SK-N-MC (cell line): ENCODE data around the gene ROPN1L.

Experiments
- EZH2 ChIP-seq: fragments of 200-600 bp; sonication (generic); IDR thresholded peaks from one replicate; pipeline ENCODE4 v1.6.1; 2017; ENCODE audit warnings: antibody characterized with exemption
- POLR2AphosphoS5 ChIP-seq: IDR thresholded peaks from 2 replicates; pipeline ENCODE4 v1.6.1; 2012; ENCODE audit warnings: mild to moderate bottlenecking, low read depth, low read length, borderline replicate concordance

- TF ChIP-seq EZH2 (no peak), POLR2AphosphoS5 (no peak)
Observed at GRCh38 chr5:10479154-10479721, 37.6 kb downstream of the ROPN1L start.
